ENCODE measurements around the gene PCBP1. TPM values are rescaled to one million over a fixed set of nuclear protein-coding genes. Genes with fewer than 3 reads are reported as not detected.

Gene PCBP1
- total and polyA plus RNA-seq, 2 experiments from 2014 or later = 212 to 393 TPM

DNA sequence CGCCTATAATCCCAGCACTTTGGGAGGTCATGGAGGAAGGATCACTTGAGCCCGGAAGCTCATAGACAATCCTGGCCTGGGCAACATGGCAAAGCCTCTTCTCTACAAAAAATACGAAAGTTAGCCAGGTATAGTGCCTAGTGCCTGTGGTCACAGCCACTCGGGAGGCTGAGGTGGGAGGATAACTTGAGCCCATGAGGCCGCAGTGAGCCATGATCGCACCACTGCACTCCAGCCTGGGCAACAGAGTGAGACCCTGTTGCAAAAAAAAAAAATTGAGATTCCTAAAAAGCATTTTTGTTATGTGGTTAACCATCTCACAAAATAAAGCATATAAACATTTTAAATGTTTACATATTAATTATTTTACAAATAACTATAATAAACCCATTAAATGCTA, 13.9 kb downstream of the PCBP1 start:
- peaks cover 17% of the 10 kb centered on the region for H3K4me1 ChIP-seq (ENCODE audit: insufficient read depth)
- H3K4me3 ChIP-seq = no peak overlapping the region
- no peak overlapping the region for H3K27ac Mint-ChIP-seq
- TF ChIP-seq, protein P1, sequence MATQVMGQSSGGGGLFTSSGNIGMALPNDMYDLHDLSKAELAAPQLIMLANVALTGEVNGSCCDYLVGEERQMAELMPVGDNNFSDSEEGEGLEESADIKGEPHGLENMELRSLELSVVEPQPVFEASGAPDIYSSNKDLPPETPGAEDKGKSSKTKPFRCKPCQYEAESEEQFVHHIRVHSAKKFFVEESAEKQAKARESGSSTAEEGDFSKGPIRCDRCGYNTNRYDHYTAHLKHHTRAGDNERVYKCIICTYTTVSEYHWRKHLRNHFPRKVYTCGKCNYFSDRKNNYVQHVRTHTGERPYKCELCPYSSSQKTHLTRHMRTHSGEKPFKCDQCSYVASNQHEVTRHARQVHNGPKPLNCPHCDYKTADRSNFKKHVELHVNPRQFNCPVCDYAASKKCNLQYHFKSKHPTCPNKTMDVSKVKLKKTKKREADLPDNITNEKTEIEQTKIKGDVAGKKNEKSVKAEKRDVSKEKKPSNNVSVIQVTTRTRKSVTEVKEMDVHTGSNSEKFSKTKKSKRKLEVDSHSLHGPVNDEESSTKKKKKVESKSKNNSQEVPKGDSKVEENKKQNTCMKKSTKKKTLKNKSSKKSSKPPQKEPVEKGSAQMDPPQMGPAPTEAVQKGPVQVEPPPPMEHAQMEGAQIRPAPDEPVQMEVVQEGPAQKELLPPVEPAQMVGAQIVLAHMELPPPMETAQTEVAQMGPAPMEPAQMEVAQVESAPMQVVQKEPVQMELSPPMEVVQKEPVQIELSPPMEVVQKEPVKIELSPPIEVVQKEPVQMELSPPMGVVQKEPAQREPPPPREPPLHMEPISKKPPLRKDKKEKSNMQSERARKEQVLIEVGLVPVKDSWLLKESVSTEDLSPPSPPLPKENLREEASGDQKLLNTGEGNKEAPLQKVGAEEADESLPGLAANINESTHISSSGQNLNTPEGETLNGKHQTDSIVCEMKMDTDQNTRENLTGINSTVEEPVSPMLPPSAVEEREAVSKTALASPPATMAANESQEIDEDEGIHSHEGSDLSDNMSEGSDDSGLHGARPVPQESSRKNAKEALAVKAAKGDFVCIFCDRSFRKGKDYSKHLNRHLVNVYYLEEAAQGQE (IDR thresholded peaks at IDR 0.05; ENCODE audit: unreplicated experiment) = no peak
- no peak for TF ChIP-seq CREB1 (CRISPR knock-in tag; IDR thresholded peaks at IDR 0.05; ENCODE audit: low read depth)
- no peak for TF ChIP-seq STAT1 (IDR thresholded peaks at IDR 0.05; ENCODE audit: unreplicated experiment)
- no peak for TF ChIP-seq EZH2phosphoT487 (IDR thresholded peaks at IDR 0.05; ENCODE audit: unreplicated experiment)
- TF ChIP-seq, protein P2, sequence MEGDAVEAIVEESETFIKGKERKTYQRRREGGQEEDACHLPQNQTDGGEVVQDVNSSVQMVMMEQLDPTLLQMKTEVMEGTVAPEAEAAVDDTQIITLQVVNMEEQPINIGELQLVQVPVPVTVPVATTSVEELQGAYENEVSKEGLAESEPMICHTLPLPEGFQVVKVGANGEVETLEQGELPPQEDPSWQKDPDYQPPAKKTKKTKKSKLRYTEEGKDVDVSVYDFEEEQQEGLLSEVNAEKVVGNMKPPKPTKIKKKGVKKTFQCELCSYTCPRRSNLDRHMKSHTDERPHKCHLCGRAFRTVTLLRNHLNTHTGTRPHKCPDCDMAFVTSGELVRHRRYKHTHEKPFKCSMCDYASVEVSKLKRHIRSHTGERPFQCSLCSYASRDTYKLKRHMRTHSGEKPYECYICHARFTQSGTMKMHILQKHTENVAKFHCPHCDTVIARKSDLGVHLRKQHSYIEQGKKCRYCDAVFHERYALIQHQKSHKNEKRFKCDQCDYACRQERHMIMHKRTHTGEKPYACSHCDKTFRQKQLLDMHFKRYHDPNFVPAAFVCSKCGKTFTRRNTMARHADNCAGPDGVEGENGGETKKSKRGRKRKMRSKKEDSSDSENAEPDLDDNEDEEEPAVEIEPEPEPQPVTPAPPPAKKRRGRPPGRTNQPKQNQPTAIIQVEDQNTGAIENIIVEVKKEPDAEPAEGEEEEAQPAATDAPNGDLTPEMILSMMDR (conservative IDR thresholded peaks at IDR 0.05; ENCODE audit: low read depth in 2 of 2) = no peak
- no peak for TF ChIP-seq ZNF114 (CRISPR knock-in tag; IDR thresholded peaks at IDR 0.05)
- no peak for TF ChIP-seq NANOG (IDR thresholded peaks at IDR 0.05; ENCODE audit: borderline replicate concordance)
- TF ChIP-seq, protein P3, sequence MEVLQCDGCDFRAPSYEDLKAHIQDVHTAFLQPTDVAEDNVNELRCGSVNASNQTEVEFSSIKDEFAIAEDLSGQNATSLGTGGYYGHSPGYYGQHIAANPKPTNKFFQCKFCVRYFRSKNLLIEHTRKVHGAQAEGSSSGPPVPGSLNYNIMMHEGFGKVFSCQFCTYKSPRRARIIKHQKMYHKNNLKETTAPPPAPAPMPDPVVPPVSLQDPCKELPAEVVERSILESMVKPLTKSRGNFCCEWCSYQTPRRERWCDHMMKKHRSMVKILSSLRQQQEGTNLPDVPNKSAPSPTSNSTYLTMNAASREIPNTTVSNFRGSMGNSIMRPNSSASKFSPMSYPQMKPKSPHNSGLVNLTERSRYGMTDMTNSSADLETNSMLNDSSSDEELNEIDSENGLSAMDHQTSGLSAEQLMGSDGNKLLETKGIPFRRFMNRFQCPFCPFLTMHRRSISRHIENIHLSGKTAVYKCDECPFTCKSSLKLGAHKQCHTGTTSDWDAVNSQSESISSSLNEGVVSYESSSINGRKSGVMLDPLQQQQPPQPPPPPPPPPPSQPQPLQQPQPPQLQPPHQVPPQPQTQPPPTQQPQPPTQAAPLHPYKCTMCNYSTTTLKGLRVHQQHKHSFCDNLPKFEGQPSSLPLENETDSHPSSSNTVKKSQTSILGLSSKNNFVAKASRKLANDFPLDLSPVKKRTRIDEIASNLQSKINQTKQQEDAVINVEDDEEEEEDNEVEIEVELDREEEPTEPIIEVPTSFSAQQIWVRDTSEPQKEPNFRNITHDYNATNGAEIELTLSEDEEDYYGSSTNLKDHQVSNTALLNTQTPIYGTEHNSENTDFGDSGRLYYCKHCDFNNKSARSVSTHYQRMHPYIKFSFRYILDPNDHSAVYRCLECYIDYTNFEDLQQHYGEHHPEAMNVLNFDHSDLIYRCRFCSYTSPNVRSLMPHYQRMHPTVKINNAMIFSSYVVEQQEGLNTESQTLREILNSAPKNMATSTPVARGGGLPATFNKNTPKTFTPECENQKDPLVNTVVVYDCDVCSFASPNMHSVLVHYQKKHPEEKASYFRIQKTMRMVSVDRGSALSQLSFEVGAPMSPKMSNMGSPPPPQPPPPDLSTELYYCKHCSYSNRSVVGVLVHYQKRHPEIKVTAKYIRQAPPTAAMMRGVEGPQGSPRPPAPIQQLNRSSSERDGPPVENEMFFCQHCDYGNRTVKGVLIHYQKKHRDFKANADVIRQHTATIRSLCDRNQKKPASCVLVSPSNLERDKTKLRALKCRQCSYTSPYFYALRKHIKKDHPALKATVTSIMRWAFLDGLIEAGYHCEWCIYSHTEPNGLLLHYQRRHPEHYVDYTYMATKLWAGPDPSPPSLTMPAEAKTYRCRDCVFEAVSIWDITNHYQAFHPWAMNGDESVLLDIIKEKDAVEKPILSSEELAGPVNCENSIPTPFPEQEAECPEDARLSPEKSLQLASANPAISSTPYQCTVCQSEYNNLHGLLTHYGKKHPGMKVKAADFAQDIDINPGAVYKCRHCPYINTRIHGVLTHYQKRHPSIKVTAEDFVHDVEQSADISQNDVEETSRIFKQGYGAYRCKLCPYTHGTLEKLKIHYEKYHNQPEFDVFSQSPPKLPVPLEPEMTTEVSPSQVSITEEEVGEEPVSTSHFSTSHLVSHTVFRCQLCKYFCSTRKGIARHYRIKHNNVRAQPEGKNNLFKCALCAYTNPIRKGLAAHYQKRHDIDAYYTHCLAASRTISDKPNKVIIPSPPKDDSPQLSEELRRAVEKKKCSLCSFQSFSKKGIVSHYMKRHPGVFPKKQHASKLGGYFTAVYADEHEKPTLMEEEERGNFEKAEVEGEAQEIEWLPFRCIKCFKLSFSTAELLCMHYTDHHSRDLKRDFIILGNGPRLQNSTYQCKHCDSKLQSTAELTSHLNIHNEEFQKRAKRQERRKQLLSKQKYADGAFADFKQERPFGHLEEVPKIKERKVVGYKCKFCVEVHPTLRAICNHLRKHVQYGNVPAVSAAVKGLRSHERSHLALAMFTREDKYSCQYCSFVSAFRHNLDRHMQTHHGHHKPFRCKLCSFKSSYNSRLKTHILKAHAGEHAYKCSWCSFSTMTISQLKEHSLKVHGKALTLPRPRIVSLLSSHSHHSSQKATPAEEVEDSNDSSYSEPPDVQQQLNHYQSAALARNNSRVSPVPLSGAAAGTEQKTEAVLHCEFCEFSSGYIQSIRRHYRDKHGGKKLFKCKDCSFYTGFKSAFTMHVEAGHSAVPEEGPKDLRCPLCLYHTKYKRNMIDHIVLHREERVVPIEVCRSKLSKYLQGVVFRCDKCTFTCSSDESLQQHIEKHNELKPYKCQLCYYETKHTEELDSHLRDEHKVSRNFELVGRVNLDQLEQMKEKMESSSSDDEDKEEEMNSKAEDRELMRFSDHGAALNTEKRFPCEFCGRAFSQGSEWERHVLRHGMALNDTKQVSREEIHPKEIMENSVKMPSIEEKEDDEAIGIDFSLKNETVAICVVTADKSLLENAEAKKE (CRISPR knock-in tag; IDR thresholded peaks at IDR 0.05) = no peak
- TF ChIP-seq EZH2 (IDR thresholded peaks at IDR 0.05; ENCODE audit: low read depth, unreplicated experiment) = no peak
- TF ChIP-seq POLR2AphosphoS5 (IDR thresholded peaks at IDR 0.05; ENCODE audit: low read depth) = no peak
- TF ChIP-seq JUNB (IDR thresholded peaks at IDR 0.05; ENCODE audit: unreplicated experiment) = no peak
- no peak for TF ChIP-seq ZNF331 (CRISPR knock-in tag; IDR thresholded peaks at IDR 0.05; ENCODE audit: low read depth)
- TF ChIP-seq, protein P4, sequence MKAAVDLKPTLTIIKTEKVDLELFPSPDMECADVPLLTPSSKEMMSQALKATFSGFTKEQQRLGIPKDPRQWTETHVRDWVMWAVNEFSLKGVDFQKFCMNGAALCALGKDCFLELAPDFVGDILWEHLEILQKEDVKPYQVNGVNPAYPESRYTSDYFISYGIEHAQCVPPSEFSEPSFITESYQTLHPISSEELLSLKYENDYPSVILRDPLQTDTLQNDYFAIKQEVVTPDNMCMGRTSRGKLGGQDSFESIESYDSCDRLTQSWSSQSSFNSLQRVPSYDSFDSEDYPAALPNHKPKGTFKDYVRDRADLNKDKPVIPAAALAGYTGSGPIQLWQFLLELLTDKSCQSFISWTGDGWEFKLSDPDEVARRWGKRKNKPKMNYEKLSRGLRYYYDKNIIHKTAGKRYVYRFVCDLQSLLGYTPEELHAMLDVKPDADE (IDR thresholded peaks at IDR 0.05) = no peak
- peaks cover 23% of the 10 kb centered on the region for H3K4me1 Mint-ChIP-seq
- 0 out of 2 replicates have a peak, but pooled peaks cover 2% of the 10 kb centered on the region for H3F3A ChIP-seq (replicated peaks; ENCODE audit: low read depth)
- H3K36me3 Mint-ChIP-seq (ENCODE audit: low read depth) = no peaks in the 10 kb centered on the region
- DNase-seq (ENCODE audit: low spot score) (no peak), ATAC-seq (no peak)
- no peaks in the 10 kb centered on the region; the same call in 2 of the 3 replicates for H3K9me3 Mint-ChIP-seq
- no peak overlapping the region for H3K4me2 ChIP-seq
- H3K79me2 ChIP-seq (replicated peaks; ENCODE audit: insufficient read depth) = no peaks in the 10 kb centered on the region
- H2AFZ ChIP-seq = no peak overlapping the region
- H4K20me1 ChIP-seq (replicated peaks; ENCODE audit: insufficient read depth) = no peaks in the 10 kb centered on the region
- no peaks in the 10 kb centered on the region for H3K36me3 ChIP-seq (ENCODE audit: insufficient read depth)
- peaks cover 3% of the 10 kb centered on the region for H3K27me3 Mint-ChIP-seq (ENCODE audit: insufficient read depth, low read depth, poor library complexity)
- no peaks in the 10 kb centered on the region for H3K9me2 ChIP-seq (ENCODE audit: insufficient read depth)
- no peak overlapping the region for H3K4me3 Mint-ChIP-seq
- H3K27me3 ChIP-seq (ENCODE audit: insufficient read depth) = no peaks in the 10 kb centered on the region
- no peak overlapping the region for H3K27ac ChIP-seq (ENCODE audit: low read depth)
